GM19463 (cell line): Measurements from ENCODE around the gene ARAF.
"Not testable (repeated sequence)": the region's sequence is repeated elsewhere in the genome, so short reads cannot be mapped to it uniquely, and the experiment has no call there.

Experiments used
- ATAC-seq: cut with Tn5 transposase; IDR thresholded peaks from one replicate; pipeline ENCODE4 v1.9.1; 2021; ENCODE audit warnings: mild to moderate bottlenecking, moderate library complexity; ENCODE audit not compliant: unreplicated experiment

Gene ARAF

DNA sequence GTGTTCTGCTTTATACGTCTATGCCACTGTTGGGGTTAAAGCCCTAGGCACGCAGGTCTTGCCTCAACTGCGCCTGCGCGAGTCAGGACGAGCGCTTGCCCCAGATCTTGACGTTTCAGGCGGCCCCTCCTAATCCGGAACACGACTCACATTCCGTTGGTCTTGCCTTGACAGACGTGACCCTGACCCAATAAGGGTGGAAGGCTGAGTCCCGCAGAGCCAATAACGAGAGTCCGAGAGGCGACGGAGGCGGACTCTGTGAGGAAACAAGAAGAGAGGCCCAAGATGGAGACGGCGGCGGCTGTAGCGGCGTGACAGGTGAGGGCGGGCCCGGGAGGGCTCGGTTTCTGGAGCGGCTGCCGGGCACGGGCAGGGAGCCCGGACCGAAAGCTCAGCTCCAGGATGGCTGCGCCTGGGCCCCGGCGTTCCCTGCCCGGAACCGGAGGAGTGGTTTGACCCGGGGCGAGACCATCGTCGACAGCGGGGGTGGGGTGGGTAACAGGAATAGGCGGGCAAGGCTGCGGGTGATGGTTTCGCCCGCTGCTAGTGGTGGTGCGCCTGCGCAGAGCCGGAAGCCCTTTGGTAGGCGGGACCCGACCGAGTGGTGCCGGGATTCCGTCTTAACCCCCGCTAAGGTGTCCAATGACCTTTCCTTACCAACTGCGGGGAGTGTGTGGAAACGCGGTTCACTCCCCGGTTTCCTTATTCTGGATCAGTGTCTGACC is at the start of gene ARAF:
ARAF (plus strand) TSS at position 272 of the 725 bp plus-strand sequence. CDS start 1,763 bp downstream, outside the sequence.
- ATAC-seq, result peak; percentile 80

DNA sequence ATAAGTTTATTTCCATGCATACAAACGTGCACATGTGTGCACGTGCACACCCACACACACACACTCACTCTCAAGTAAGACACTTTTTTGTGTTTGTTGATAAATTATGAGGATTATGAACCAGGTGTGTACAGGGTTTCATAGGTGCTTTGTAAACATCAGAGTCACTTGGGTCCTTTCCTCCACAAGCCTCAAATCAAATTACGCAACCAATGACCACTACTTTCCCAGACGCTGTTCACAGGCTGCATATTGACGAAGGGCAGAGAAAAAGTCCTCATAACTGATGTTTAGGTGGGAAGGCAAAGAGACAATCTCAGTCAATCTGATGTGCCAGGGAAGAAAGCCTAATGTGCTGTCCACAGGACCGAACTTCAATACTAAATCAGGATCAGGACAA is 48.6 kb upstream of the ARAF start:
- ATAC-seq, result not testable (repeated sequence)

DNA sequence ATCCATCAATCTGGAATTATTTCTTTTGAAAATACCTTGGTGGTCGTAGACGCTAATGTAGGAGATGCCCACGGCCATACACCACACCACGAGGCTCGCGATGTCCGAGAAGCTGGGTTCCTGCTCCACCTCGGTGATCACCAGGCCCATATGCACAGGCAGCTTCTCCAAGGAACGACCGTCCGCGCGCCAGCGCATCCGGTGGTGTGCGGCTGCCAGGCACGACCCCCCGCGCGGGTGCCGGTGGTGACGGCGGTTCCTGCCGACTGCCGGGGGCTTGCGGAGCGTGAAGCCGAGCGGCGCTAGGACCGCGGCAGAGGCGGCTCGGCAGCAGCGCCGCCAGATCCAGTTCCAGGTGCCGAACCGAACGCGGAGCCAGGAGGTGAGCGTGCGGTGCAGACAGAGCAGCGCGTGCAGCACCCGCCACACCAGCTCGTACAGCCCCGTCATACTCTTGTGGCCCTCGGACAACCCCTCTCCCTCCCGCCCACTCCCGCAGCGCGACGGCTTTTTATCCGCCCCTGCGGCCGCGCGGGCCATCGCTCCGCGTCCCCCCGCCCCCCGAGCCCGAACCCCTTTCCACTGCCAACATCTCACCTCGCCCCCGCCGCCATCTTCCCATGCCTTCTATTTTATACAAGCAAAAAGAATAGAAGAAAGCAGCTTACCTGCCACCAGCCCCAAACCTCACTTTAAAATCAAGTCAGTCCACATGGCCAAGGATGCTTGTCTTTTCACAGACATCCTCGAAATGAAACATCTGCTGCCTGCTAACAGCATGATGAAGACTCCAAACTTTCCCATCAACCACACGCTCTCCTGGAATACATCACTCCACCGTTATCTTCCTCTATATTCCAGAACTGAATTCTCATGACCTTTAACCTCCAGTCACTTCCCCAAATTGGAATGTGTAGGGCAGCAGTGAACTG is 47.7 kb upstream of the ARAF start:
- ATAC-seq, result peak; percentile 69

DNA sequence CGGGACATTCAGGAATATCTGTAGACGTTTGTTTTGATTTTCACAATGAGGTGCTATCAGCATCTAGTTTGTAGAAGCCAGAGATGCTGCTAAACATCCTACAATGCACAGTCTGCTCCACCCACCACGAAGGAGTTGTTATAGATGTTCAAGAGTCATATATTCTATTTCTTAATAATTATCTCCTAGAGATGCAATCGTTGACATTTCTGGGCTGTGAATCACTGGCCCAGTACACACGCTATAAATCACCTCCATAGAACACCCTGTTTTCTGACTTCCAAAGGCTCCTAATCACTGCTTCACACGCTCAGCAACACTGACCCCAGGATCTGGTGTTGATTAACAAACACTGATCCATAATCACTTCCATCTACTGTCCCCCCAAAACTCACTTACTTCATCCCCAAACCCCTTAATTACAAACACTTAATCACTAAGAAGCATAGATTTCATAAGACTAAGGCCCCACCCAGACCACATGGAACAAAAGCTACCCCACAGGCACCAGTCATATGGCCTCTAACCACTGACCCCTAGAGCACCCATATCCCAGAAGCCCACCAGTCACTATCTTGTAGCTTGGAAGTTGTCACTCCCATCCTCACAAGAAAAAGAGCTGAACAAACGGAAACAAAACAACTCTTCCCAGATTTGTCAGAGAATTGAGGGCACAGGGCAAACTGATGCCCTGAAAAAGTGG is 46.3 kb upstream of the ARAF start:
- no peak for ATAC-seq

DNA sequence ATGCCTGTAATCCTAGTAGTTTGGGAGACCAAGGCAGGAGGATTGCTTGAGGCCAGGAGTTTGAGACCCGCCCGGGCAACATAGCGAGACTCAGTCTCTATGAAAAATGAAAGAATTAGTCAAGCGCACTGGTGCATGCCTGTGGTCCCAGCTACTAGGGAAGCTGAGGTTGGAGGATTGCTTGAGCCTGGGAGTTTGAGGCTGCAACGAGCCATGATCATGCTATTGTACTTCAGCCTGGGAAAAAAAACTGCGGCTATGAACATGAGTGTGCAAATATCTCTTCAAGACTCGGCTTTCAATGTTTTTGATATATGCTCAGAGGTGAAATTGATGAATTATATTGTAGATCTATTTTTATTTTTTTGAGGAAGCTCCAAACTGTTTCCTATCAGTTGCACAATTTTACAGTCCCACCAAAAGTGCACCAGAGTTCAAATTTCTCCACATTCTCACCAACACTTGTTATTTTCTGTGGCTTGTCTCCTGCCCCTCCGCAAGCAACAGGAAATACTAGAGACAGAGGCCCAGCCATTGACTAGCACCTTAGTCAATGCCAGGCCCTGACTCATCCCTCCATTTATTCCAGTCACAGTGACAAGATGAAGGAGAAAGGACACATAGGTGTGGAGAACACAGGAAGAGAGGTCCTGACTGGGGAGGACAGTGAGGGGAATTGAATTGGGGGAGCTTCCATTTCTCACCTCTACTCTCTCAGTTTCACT is 44.9 kb upstream of the ARAF start:
- no peak for ATAC-seq

DNA sequence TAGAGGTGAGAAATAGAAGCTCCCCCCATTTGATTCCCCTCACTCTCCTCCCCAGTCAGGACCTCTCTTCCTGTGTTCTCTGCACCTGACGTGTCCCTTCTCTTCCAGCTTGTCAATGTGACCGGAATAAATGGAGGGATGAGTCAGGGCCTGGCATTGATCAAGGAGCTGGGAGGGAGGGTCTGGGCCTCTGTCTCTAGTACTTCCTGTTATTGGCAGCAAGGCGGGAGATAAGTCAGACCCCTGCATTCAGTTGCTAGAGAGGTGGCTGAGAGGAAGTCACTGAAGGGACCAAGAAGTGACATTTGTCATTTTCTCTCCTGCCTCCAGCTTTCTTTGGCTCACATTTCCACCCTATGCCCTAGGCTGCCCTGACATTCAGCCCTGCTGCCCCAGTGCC is 42.9 kb upstream of the ARAF start:
- ATAC-seq, result no peak

DNA sequence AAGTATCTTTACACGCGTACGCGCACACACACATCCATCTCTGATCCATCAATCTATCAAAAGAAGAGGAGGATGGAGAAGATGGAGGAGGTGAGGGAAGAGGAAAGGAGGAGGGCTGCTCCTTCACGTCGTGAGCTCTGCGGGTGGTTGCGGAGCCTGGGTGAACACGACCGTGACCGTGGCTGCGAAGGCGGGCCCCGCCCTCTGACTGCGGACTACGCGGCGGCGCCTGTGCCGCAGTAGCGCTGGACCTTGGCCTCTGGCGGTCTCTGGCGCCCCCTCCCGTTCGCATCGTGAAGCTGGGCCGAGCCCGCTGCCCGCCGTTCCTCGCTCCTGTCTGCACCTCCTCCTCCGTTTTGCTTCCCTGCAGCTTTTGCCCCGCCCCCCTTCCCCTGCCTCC is 37.7 kb upstream of the ARAF start:
- peak; percentile 97 for ATAC-seq

DNA sequence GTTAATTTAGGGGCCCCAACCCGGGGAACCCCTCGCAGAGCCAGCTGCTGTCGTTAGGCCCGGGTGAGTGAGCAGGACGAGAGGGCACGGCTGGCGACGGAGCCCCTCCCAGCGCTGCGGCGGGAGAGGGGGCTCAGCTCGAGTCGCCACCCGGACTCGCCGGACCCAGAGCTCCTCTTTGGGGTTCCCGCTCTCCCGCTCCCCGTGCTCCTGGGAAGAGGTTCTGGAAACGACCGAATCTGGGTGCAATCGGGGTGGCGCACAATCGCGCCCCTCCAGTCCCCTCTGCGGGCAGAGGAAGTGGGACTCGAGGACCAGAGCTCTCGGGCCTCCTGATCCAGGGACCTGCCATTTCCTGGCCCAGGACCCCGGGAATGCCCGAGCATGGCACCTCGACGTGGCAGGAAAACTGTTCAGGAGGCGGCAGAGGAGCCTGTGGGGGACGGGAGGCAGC is 37.3 kb upstream of the ARAF start:
- no peak for ATAC-seq

DNA sequence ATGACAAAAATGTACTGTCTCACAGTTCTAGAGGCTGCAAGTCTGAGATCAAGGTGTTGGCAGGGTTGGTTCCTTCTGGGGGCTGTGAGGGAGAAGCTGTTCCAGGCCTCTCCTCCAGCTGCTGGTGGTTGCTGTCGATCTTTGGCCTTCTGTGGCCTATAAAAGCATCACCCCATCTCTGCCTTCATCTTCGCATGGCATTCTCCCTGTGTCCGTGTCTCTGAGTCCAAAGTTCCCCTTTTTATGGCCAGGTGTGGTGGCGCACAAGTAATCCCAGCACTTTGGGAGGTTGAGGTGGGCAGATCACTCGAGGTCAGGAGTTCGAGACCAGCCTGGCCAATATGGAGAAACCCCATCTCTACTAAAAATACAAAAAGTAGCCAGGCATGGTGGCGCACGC is 31.5 kb upstream of the ARAF start:
- ATAC-seq, result no peak

DNA sequence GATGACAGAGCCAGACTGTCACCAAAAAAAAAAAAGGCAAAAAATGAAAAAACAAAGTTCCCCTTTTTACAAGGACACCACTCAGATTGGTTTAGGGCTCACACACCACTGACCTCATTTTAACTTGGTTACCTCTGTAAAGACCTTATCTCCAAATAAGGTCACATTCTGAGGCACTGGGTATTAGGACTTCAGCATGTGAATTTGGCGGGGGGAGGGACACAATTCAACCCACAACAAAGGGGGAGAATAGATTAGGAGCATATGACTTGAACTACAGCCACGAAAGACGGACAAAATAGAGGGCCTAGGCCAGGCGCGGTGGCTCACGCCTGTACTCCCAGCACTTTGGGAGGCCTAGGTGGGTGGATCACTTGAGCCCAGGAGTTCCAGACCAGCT is 31.0 kb upstream of the ARAF start:
- no peak for ATAC-seq

DNA sequence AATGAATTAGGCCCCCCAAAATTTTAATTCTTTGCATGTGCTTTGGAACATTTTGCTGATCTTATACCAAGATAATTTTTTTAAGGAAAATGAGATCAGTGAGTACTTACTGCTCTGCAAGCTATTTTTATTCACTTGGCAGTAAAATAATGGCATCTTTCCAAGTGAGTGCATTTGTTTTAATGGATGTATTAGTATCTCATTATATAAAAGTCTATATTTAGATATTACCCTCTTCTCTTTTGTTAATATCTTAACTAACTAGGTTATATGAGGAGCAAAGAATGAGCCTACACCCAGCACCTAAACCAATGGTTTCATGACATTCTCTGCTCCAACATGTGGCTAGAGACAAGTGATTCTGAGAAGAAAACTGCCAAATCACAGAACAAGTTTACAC is 21.1 kb upstream of the ARAF start:
- no peak for ATAC-seq

DNA sequence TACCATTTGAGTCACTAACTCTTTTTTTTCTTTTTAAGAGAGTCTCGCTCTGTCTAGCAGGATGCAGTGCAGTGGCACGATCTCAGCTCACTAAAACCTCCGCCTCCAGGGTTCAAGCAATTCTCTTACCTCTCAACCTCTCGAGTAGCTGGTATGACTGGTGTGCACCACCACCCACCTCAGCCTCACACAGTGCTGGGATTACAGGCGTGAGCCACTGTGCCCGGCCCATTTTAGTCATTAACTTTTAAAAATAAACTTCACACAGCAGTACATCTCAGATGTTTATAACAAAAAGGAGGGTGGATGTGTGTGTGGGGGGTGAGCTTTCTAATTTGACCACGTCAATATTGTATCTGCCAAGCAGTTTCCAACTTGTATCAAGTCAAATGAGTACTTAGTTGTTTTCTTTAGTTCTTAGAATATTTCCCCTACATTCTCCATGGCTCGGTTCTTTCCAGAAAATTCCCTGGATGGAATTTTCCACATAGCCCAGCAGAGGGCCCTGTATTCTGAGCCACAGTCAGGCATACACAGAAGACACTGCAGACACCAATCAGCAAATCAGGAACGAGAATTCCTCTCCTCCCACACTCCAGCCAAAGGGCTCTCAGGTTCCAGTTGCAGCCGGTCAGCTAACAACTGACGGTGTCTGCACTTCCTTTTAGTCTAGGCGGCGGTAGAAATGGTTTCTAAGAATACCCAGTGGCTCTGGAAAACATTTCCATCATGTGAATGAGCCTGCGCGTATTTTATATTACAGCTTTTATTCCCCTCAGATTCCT is 20.1 kb upstream of the ARAF start:
- no peak for ATAC-seq

DNA sequence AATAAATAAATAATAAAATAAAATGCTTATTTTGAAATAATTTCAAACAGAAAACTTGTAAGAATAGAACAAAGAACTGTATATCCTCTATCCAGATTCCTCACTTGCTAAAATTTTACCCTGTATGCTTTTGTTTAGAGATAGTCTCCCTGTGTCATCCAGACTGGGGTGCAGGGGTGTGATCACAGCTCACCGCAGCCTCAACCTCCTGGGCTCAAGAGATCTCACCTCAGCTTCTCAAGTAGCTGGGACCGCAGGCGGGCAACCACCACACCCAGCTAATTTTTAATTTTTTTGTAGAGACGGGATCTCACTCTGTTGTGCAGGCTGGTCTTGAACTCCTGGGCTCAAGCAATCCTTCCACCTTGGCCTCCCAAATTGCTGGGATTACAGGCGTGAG is 17.5 kb upstream of the ARAF start:
- no peak for ATAC-seq

DNA sequence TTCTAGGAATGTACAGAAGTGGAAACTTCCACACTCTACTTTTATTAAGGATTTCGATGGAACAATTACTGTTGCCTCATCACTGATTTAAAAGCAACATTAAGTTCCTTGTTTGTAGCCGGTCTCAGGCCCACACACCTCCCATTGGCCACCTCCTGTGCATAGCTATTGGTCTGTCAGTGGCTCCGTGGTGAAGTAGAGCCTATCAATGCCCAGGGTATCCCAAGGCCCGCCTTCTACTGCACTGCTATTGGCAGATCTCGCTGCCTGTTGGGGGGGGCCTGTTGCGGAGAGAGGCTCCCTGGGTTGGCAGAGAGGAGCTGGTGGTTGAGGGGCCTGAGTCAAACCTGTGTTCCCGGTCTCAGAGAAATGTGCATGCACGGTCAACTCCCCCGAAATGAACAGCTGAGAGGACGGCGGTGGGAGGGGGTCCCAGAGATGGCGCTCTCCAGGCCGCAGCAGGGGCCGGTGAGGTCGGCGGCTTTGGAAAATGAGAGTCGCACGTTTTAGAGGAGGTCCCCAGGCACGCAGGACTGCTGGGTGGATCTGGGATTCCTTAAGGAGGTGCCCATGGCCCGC is 4.9 kb upstream of the ARAF start:
- ATAC-seq, result peak; percentile 90

DNA sequence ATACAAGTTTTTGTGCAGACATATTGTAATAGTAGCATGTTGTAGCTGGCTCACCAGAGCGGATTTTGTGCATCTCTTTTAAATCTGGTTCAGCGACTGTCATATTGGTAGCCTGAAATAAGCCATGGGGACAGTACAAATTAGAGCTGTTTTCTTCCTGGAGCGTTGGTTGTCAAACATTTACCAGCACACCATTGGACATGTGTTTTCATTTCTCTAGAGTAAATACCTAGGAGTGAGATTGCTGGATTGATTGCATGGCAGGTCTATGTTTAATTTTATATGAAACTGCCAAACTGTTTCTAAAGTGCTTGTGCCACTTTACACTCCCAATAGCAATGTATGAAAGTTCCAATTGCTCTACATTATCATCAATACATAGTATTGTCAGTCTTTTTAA is 2.6 kb upstream of the ARAF start:
- ATAC-seq, result no peak

DNA sequence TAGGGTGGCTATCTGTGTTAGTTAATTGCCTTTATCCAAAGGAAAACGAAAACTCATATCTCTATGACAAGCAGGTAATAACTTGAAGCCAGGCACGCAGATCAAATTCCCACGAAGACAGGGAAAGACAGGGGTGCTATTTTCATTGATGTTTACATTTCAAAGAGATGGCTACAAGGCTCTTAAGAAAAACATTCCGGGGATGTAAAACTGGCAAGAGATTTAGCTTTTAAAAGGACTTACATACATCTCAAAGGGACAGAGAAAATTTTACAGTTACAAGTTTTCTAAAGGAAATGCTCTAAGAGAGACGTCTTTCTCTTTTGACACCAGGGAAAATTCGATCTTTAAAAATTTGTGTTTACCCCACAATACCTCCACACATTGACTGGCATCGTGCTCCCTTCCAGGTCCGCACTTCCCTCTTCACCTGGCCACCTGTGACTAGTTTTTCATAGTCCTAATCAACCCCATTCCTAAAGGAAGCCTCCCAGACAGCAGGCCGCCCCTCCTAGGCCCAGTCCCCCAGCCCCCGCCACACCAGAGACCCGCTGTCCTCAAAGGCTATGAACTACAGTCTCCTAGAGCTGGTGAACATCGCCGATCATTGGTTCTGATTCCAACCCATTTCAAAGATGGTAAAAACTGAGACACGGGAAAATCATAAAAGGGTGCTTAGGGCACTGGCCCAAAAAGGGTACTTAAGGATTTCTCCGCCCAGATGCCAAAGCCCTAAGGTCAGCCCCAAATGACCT is 649 bp upstream of the ARAF start:
- ATAC-seq, result no peak

DNA sequence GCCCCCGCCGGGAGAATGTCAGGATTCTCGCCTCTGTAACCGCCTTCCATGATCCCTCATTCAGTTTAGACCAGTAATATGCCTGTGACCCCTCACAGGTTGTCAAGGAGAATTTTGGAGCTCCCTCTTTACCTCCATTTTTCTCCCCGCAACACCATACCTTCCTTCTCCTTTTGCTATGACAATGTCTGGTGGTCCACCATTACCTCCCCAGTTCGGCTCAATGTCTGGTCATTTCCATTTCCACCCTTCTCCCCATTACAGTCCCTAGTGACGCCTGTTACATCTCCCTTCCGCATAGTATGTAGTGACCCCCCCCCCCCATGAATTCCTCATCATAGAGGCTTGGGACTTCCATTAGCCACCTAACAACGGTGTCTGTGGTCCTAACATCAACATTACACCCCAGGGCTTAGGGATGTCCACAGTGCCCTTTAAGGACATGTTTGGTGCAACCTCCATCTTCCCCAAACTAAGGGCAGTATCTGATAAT is 700 bp downstream of the ARAF start:
- no peak for ATAC-seq

DNA sequence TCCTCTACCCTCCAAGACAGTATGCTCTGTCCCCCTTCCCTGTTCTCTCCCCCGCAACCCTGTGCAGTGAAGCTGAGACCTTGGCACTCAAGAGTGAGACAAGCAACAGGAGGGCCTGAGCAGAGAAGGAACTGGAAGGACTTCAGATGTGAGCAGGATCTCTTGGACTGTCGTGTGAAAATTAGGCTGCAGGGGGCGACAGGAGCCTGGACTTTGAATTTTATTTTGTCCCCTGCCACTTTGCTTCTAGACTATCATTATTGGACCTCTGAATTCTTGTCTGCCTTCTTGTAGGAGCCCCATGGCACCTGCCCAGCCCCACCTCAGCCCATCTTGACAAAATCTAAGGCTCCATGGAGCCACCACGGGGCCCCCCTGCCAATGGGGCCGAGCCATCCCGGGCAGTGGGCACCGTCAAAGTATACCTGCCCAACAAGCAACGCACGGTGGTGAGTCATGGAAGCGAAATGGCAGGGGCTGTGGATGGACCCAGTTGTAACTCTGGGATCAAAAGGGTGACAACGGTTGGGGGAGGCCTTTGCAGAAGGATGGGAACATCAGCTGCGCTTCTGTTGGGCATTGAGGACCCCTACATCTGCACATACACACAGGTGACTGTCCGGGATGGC is 1.7 kb downstream of the ARAF start:
- ATAC-seq, result no peak
